ENCODE data around the gene FUT8.

Gene FUT8

GRCh38 chr14:65536781-65537423 lies 124.4 kb downstream of the FUT8 start:
- Histone ChIP-seq H3K9ac (ENCODE audit: low read depth, low read length) (no peak overlapping the region), H3K9me3 (ENCODE audit: insufficient read depth, low read depth, low read length) (no peaks in the 10 kb centered on the region), H3K36me3 (ENCODE audit: insufficient read depth, low read depth, low read length) (no peaks in the 10 kb centered on the region), H3K4me1 (ENCODE audit: insufficient read depth, low read length) (no peaks in the 10 kb centered on the region), H3K27me3 (ENCODE audit: insufficient read depth, low read length) (no peaks in the 10 kb centered on the region), H3K27ac (ENCODE audit: low read length) (no peak overlapping the region), H3K4me3 (ENCODE audit: low read length) (no peak overlapping the region)

DNA sequence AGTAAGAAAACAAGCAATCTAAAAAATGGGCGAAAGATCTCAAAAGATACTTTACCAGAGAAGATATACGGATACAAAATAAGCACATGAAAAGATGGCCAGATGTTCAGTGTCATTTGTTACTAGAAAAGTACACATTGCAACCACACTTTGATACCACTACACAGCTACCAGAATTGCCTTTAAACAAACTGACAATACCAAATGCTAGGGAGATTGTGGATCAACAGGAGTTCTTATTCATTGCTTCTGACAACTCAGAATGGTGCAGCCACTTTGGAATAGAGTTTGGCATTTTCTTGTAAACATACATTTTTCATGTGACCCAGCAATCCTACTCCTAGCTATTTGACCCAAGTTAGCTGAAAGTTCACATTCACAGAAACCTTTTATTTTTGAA lies 136.3 kb downstream of the FUT8 start:
- no peaks in the 10 kb centered on the region for H3K36me3 ChIP-seq (ENCODE audit: insufficient read depth, low read depth, low read length)
- no peak overlapping the region for H3K27ac ChIP-seq (ENCODE audit: low read length)
- no peaks in the 10 kb centered on the region for H3K27me3 ChIP-seq (ENCODE audit: insufficient read depth, low read length)
- no peaks in the 10 kb centered on the region for H3K9me3 ChIP-seq (ENCODE audit: insufficient read depth, low read depth, low read length)
- no peak overlapping the region for H3K9ac ChIP-seq (ENCODE audit: low read depth, low read length)
- no peak overlapping the region for H3K4me3 ChIP-seq (ENCODE audit: low read length)
- H3K4me1 ChIP-seq (ENCODE audit: insufficient read depth, low read length) = peaks cover 5% of the 10 kb centered on the region

DNA sequence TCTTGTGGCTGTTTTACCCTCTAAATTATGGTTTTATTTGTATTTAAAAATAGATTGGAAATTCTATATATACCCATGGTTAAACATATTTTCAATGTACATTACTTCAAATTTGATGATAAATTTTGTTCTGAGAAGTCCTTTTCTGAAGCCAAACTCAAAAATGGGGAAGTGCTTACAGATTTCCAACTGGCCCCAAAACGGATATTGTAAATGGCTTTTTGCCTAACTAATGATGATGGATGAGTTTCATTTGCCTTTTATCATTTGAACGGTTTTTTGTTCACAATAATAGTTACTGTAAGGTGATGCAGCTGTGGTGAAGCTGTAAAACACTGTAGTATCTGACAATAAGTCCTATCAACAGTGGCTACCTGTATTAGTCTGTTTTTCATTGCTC lies 136.9 kb downstream of the FUT8 start:
- Histone ChIP-seq H3K4me1 (ENCODE audit: insufficient read depth, low read length) (peaks cover 5% of the 10 kb centered on the region), H3K9me3 (ENCODE audit: insufficient read depth, low read depth, low read length) (no peaks in the 10 kb centered on the region), H3K27me3 (ENCODE audit: insufficient read depth, low read length) (no peaks in the 10 kb centered on the region), H3K4me3 (ENCODE audit: low read length) (no peak overlapping the region), H3K36me3 (ENCODE audit: insufficient read depth, low read depth, low read length) (no peaks in the 10 kb centered on the region), H3K27ac (ENCODE audit: low read length) (no peak overlapping the region), H3K9ac (ENCODE audit: low read depth, low read length) (no peak overlapping the region)

DNA sequence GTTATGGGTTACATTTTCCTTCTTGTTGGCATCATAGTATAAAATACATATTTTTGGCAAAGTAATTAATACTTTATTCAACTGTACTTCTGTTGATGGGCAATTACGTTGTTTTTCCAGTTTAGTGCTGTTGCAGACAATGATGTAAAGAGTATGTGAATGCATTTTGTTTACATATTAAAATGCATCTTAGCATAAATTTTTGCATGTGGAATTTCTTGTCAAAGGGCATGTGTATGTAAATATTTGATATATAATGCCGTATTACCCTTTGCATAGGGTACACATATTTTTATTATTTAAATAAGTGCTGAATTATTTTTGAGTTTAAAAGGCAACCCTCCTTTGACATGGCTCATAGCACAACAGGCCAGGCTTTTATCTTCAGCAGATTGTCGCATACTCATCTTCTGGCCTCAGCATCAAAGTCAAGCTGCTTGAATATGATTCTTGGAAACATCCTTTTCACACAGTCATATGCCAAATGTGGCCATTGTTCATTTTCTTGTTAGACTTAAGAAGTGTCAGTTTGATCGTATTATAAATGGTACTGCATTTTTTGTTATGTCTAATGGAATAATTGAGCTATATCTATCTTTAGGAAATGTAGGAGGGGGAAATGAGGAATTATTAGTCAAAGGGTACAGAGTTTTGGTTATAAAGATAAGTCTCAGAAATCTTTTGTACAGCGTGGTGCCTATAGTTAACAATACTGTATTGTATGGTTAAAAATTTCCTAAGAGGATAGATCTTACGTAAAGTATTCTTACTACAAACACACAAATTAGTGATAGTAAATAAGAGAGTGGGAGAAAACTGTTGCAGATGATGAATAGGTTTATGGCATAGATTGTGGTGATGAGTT lies 138.5 kb downstream of the FUT8 start:
- H3K27me3 ChIP-seq (ENCODE audit: insufficient read depth, low read length) = no peaks in the 10 kb centered on the region
- no peaks in the 10 kb centered on the region for H3K9me3 ChIP-seq (ENCODE audit: insufficient read depth, low read depth, low read length)
- H3K36me3 ChIP-seq (ENCODE audit: insufficient read depth, low read depth, low read length) = no peaks in the 10 kb centered on the region
- peaks cover 14% of the 10 kb centered on the region for H3K4me1 ChIP-seq (ENCODE audit: insufficient read depth, low read length)
- H3K4me3 ChIP-seq (ENCODE audit: low read length) = no peak overlapping the region
- no peak overlapping the region for H3K27ac ChIP-seq (ENCODE audit: low read length)
- no peak overlapping the region for H3K9ac ChIP-seq (ENCODE audit: low read depth, low read length)

GRCh38 chr14:65552724-65553123 lies 140.2 kb downstream of the FUT8 start:
- Histone ChIP-seq H3K4me3 (ENCODE audit: low read length) (no peak overlapping the region), H3K4me1 (ENCODE audit: insufficient read depth, low read length) (peaks cover 17% of the 10 kb centered on the region), H3K27ac (ENCODE audit: low read length) (no peak overlapping the region), H3K9me3 (ENCODE audit: insufficient read depth, low read depth, low read length) (no peaks in the 10 kb centered on the region), H3K27me3 (ENCODE audit: insufficient read depth, low read length) (no peaks in the 10 kb centered on the region), H3K36me3 (ENCODE audit: insufficient read depth, low read depth, low read length) (no peaks in the 10 kb centered on the region), H3K9ac (ENCODE audit: low read depth, low read length) (no peak overlapping the region)

GRCh38 chr14:65554837-65555236 lies 142.3 kb downstream of the FUT8 start:
- peaks cover 15% of the 10 kb centered on the region for H3K4me1 ChIP-seq (ENCODE audit: insufficient read depth, low read length)
- H3K9me3 ChIP-seq (ENCODE audit: insufficient read depth, low read depth, low read length) = no peaks in the 10 kb centered on the region
- H3K4me3 ChIP-seq (ENCODE audit: low read length) = no peak overlapping the region
- no peaks in the 10 kb centered on the region for H3K27me3 ChIP-seq (ENCODE audit: insufficient read depth, low read length)
- no peak overlapping the region for H3K9ac ChIP-seq (ENCODE audit: low read depth, low read length)
- H3K36me3 ChIP-seq (ENCODE audit: insufficient read depth, low read depth, low read length) = no peaks in the 10 kb centered on the region
- H3K27ac ChIP-seq (ENCODE audit: low read length) = no peak overlapping the region

DNA sequence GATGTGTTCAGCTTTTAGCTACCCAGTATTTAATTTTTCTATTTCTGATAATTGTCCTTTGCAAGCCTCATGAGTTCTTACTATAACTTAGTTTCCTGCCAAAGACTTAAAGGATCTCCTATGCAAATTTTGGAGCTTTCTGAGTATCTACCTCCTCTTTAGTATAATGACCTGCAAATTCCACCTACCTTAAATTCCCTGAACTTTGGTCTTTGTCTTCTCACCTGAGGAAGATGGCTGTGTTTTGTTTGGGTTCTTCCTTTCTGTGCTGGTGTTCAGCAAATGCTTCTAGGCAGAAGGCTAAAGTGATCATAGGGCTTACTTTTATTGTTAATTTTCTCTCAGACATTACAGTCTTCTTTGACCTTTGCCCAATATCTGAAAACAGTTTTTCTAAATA lies 142.8 kb downstream of the FUT8 start:
- H3K9me3 ChIP-seq (ENCODE audit: insufficient read depth, low read depth, low read length) = no peaks in the 10 kb centered on the region
- peaks cover 15% of the 10 kb centered on the region for H3K4me1 ChIP-seq (ENCODE audit: insufficient read depth, low read length)
- no peaks in the 10 kb centered on the region for H3K27me3 ChIP-seq (ENCODE audit: insufficient read depth, low read length)
- H3K27ac ChIP-seq (ENCODE audit: low read length) = no peak overlapping the region
- H3K36me3 ChIP-seq (ENCODE audit: insufficient read depth, low read depth, low read length) = no peaks in the 10 kb centered on the region
- H3K9ac ChIP-seq (ENCODE audit: low read depth, low read length) = no peak overlapping the region
- H3K4me3 ChIP-seq (ENCODE audit: low read length) = no peak overlapping the region

- H3K9ac ChIP-seq (ENCODE audit: low read depth, low read length) = no peak overlapping the region
- H3K9me3 ChIP-seq (ENCODE audit: insufficient read depth, low read depth, low read length) = no peaks in the 10 kb centered on the region
- H3K27ac ChIP-seq (ENCODE audit: low read length) = no peak overlapping the region
- H3K4me3 ChIP-seq (ENCODE audit: low read length) = no peak overlapping the region
- no peaks in the 10 kb centered on the region for H3K27me3 ChIP-seq (ENCODE audit: insufficient read depth, low read length)
- no peaks in the 10 kb centered on the region for H3K36me3 ChIP-seq (ENCODE audit: insufficient read depth, low read depth, low read length)
- H3K4me1 ChIP-seq (ENCODE audit: insufficient read depth, low read length) = peaks cover 15% of the 10 kb centered on the region; the same call in 1 of the 2 replicates
Measured at GRCh38 chr14:65558363-65558762, 145.8 kb downstream of the FUT8 start.

- Histone ChIP-seq H3K4me1 (ENCODE audit: insufficient read depth, low read length) (peaks cover 10% of the 10 kb centered on the region; the same call in 1 of the 2 replicates), H3K27me3 (ENCODE audit: insufficient read depth, low read length) (no peaks in the 10 kb centered on the region), H3K4me3 (ENCODE audit: low read length) (no peak overlapping the region), H3K27ac (ENCODE audit: low read length) (no peak overlapping the region), H3K9ac (ENCODE audit: low read depth, low read length) (no peak overlapping the region), H3K36me3 (ENCODE audit: insufficient read depth, low read depth, low read length) (no peaks in the 10 kb centered on the region), H3K9me3 (ENCODE audit: insufficient read depth, low read depth, low read length) (no peaks in the 10 kb centered on the region)
Measured at GRCh38 chr14:65560340-65561027, 148.0 kb downstream of the FUT8 start.

- Histone ChIP-seq H3K27me3 (ENCODE audit: insufficient read depth, low read length) (no peaks in the 10 kb centered on the region), H3K9me3 (ENCODE audit: insufficient read depth, low read depth, low read length) (no peaks in the 10 kb centered on the region), H3K4me3 (ENCODE audit: low read length) (no peak overlapping the region), H3K36me3 (ENCODE audit: insufficient read depth, low read depth, low read length) (no peaks in the 10 kb centered on the region), H3K27ac (ENCODE audit: low read length) (no peak overlapping the region), H3K9ac (ENCODE audit: low read depth, low read length) (no peak overlapping the region), H3K4me1 (ENCODE audit: insufficient read depth, low read length) (peaks cover under 1% of the 10 kb centered on the region; the same call in 1 of the 2 replicates)
Measured at GRCh38 chr14:65564370-65564769, 151.8 kb downstream of the FUT8 start.

DNA sequence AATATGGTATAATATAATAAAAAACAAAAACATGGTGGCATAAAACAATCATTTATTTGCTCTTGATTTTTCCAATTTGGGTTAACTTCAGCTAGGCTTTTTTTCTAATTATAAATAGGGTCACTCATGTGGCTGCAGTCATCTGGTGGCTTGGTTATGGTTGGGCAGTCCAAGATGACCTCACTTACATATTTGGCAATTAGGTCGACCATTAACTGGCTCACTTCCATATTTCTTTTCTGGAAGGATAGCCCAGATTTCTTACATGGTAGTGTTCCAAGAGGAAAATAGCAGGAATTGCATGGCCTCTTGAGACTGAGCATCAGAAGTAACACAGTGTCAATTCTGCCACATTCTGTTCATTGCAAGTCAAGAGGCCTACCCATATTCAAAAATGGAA lies 153.4 kb downstream of the FUT8 start:
- no peak overlapping the region for H3K9ac ChIP-seq (ENCODE audit: low read depth, low read length)
- H3K4me3 ChIP-seq (ENCODE audit: low read length) = no peak overlapping the region
- H3K27ac ChIP-seq (ENCODE audit: low read length) = no peak overlapping the region
- H3K4me1 ChIP-seq (ENCODE audit: insufficient read depth, low read length) = no peaks in the 10 kb centered on the region; the same call in 1 of the 2 replicates
- no peaks in the 10 kb centered on the region for H3K36me3 ChIP-seq (ENCODE audit: insufficient read depth, low read depth, low read length)
- no peaks in the 10 kb centered on the region for H3K27me3 ChIP-seq (ENCODE audit: insufficient read depth, low read length)
- H3K9me3 ChIP-seq (ENCODE audit: insufficient read depth, low read depth, low read length) = no peaks in the 10 kb centered on the region
